K562 (cell line): ENCODE data around the gene NECAP2. TPM values are rescaled to one million over a fixed set of nuclear protein-coding genes. Genes with fewer than 3 reads are reported as not detected.
A peak's percentile ranks its signal among the peaks of the same experiment; 100 is the strongest.

Experiments
- ATAC-seq: fragments of 200-7000 bp; cut with Tn5 transposase; 3 replicates; pipeline ENCODE4 v1.9.1; 2020; ENCODE audit warnings: moderate library complexity
- BruUV-seq: library from RNA; stranded (reverse); fragments of 400-500 nt; replicated peaks from 2 replicates; lab custom pipeline; 2021; lab: Mats Ljungman, UMichigan
- CTCF ChIA-PET: fragments of 300-600 bp; formaldehyde crosslinking; extraction: SDS; loops from one replicate; lab custom pipeline; 2021; ENCODE audit warnings: low intra/inter-chr PET ratio; lab: Yijun Ruan, JAX
- POLR2A ChIA-PET: fragments of 300-600, 350-650 bp; sonication (Branson Sonifier 250); formaldehyde crosslinking; extraction: SDS; loops from one replicate; lab custom pipeline; 2021; ENCODE audit warnings: antibody characterized with exemption, inconsistent platforms; lab: Yijun Ruan, JAX
- DNase-seq, 4 experiments: peaks; one replicate each; pipeline versions ENCODE4 v3.0.0 to v3.0.0-alpha.2; 2011 to 2018; ENCODE audit warnings: low spot score in 3 of 4, mixed read lengths in 3 of 4; ENCODE audit errors: extremely low read depth in 1 of 4
- FAIRE-seq: peaks from 2 replicates; lab custom pipeline; 2011; peaks lifted over from hg19 to GRCh38; lab: Jason Lieb, UNC
- H2AFZ ChIP-seq: 2 replicates; pipeline ENCODE4 v1.6.0; 2011; ENCODE audit warnings: low read depth, low read length, control low read depth, inconsistent platforms
- H3K27ac ChIP-seq: fragments of 200-600 bp; 3 replicates; pipeline ENCODE4 v1.8.0; 2011; ENCODE audit warnings: low read depth, mild to moderate bottlenecking, control low read depth, inconsistent platforms, low read length, moderate library complexity, mixed read lengths; ENCODE audit errors: extremely low read depth
- H3K27me3 ChIP-seq, 2 experiments: fragments of 300-600 bp in 1 of 2; 2 replicates in 1 of 2; 3 replicates in 1 of 2; pipeline versions ENCODE4 v1.6.0 to v1.8.0; 2011; ENCODE audit warnings: inconsistent platforms in 2 of 2, low read length in 2 of 2, mild to moderate bottlenecking in 1 of 2, mixed read lengths in 1 of 2, moderate library complexity in 1 of 2; ENCODE audit not compliant: control insufficient read depth in 2 of 2, insufficient read depth in 2 of 2
- H3K36me3 ChIP-seq: fragments of 300-600 bp; 3 replicates; pipeline ENCODE4 v1.8.0; 2011; ENCODE audit warnings: mild to moderate bottlenecking, low read length, inconsistent platforms; ENCODE audit not compliant: control insufficient read depth, insufficient read depth
- H3K4me1 ChIP-seq, 2 experiments: fragments of 200-600 bp in 1 of 2; replicated peaks in 1 of 2; 2 replicates in 1 of 2; 3 replicates in 1 of 2; pipeline versions ENCODE4 v1.5.1 to v1.8.0; 2011; ENCODE audit warnings: inconsistent platforms in 2 of 2, low read length in 2 of 2, mild to moderate bottlenecking in 1 of 2, mixed read lengths in 1 of 2, moderate library complexity in 1 of 2; ENCODE audit not compliant: control insufficient read depth in 2 of 2, insufficient read depth in 2 of 2
- H3K4me2 ChIP-seq: 2 replicates; pipeline ENCODE4 v1.6.1; 2011; ENCODE audit warnings: low read length, control low read depth, inconsistent platforms, mixed read lengths; ENCODE audit not compliant: insufficient read depth
- H3K4me3 ChIP-seq: fragments of 200-600 bp; sonication (generic), shearing (Covaris generic); 2 replicates; pipeline ENCODE4 v1.5.1; 2016; ENCODE audit warnings: control low read depth, inconsistent platforms
- H3K79me2 ChIP-seq: fragments of 200-600 bp; 3 replicates; pipeline ENCODE4 v1.8.0; 2011; ENCODE audit warnings: low read length, inconsistent platforms; ENCODE audit not compliant: control insufficient read depth, insufficient read depth
- H3K9ac ChIP-seq, 2 experiments: 2 replicates each; pipeline versions ENCODE4 v1.6.0 to v1.6.1; 2011; ENCODE audit warnings: low read depth in 2 of 2, low read length in 2 of 2, control low read depth in 1 of 2, inconsistent platforms in 1 of 2, mild to moderate bottlenecking in 1 of 2, mixed read lengths in 1 of 2; ENCODE audit not compliant: insufficient read depth in 1 of 2
- H3K9me1 ChIP-seq: one replicate; pipeline ENCODE4 v1.6.0; 2011; ENCODE audit warnings: inconsistent platforms, mild to moderate bottlenecking, low read length, moderate library complexity; ENCODE audit not compliant: control insufficient read depth, insufficient read depth
- H3K9me3 ChIP-seq: replicated peaks from 2 replicates; pipeline ENCODE4 v1.5.1; 2011; ENCODE audit warnings: low read depth, low read length, inconsistent platforms; ENCODE audit not compliant: control insufficient read depth, insufficient read depth
- H4K20me1 ChIP-seq: replicated peaks from 2 replicates; pipeline ENCODE4 v1.6.1; 2011; ENCODE audit warnings: low read length, inconsistent platforms, mixed read lengths; ENCODE audit not compliant: control insufficient read depth, insufficient read depth
- FOSL1 ChIP-seq: fragments of 200-800 bp; sonication (Bioruptor generic); conservative IDR thresholded peaks from 2 replicates; pipeline ENCODE4 v1.6.1; 2016; ENCODE audit warnings: missing genetic modification characterization, missing compliant biosample characterization
- POLR2A ChIP-seq: fragments of 450-650 bp; conservative IDR thresholded peaks from 2 replicates; pipeline ENCODE4 v1.6.1; 2016
- POLR2AphosphoS2 ChIP-seq: IDR thresholded peaks from 2 replicates; pipeline ENCODE4 v1.6.1; 2012; ENCODE audit warnings: low read length, improper control_type of control experiment
- POLR2G ChIP-seq: fragments of 200-400 bp; formaldehyde crosslinking; IDR thresholded peaks from 2 replicates; pipeline ENCODE4 v1.6.1; 2017; ENCODE audit warnings: low read depth, mild to moderate bottlenecking, antibody characterized with exemption, low read length, moderate library complexity
- YBX1 ChIP-seq: fragments of 450-650 bp; IDR thresholded peaks from 2 replicates; pipeline ENCODE4 v1.7.1; 2016; ENCODE audit warnings: mild to moderate bottlenecking
- WGBS: fragments of 100-300 bp; shearing (Covaris generic); methylation state at CpG from one replicate; pipeline ENCODE4 v1.1.6; 2016; ENCODE audit warnings: low coverage, mixed read lengths; ENCODE audit not compliant: insufficient coverage; ENCODE audit errors: missing lambda C conversion rate; 5-methylcytosine and 5-hydroxymethylcytosine counted together
- in situ Hi-C: fragments of 300-500 bp; cut with MboI; formaldehyde crosslinking; loops from 4 replicates; pipeline ENCODE4 v1.15.0; 2018; ENCODE audit warnings: inconsistent platforms, mixed read lengths
- intact Hi-C: fragments of 100-400 bp; cut with micrococcal nuclease; formaldehyde crosslinking; loops from 2 replicates; pipeline ENCODE4 v1.14.2; 2022
- polyA plus RNA-seq, 8 experiments: library from polyadenylated mRNA; depleted of rRNA in 4 of 8; stranded (reverse) in 5 of 8; unstranded in 3 of 8; fragments of >200 nt; fragmentation: Nextera tagmentation in 2 of 8; fragmentation: Illumina TruSeq in 1 of 8; extraction: Ambion mirVana in 2 of 8; extraction: Trizol in 1 of 8; gene quantifications; 2 replicates each; pipeline versions ENCODE4 v1.2.1 to v1.2.3, GENCODE V29; 2011 to 2014; ENCODE audit warnings: inconsistent platforms in 1 of 8, missing spikeins in 1 of 8
- total RNA-seq, 7 experiments: library from RNA; depleted of rRNA in 6 of 7; stranded (reverse); fragments of >200 nt in 6 of 7; fragmentation: Illumina TruSeq in 2 of 7; extraction: Trizol in 2 of 7; gene quantifications; 2 replicates each; pipeline versions ENCODE4 v1.2.1 to v1.2.3, GENCODE V29; 2011 to 2021; ENCODE audit warnings: low replicate concordance in 1 of 7
- TF ChIP-seq, protein P1 (sequence below): fragments of 250-450 bp; sonication (Bioruptor Pico); IDR thresholded peaks from 2 replicates; pipeline ENCODE4 v1.4.0; 2020

The NECAP2 gene
- total and polyA plus RNA-seq, 9 of the 15 experiments (the other 6 are each of a cell fraction or from before 2014, with no cell fraction given): 22.7 to 107 (median 79.2) TPM

- intact Hi-C loops: no loop called here
- in situ Hi-C loops: no loop called here
- no peak for DNase-seq
- Histone ChIP-seq H3K79me2 (peaks cover 22% of the 10 kb centered on the region), H3K9ac (peak overlapping the region in 1 of 2 experiments; percentile 7; a peak in 1 of 4 replicates), H3K27me3 (no peaks in the 10 kb centered on the region), H3K9me3 (no peaks in the 10 kb centered on the region)
- CTCF ChIA-PET: no interaction called here
- BruUV-seq: no TSS peak
- POLR2A ChIA-PET: interaction anchor here (0.6 kb wide), 3 partner anchors 15 to 217 kb away, joined by 3 to 4 read pairs (median 3); no protein-coding TSS in a partner anchor
- TF ChIP-seq FOSL1 (no peak), POLR2G (0 out of 2 replicates have a peak, but pooled peaks have one; percentile 47), POLR2A (0 out of 2 replicates have a peak, but pooled peaks have one; percentile 24), POLR2AphosphoS2 (0 out of 2 replicates have a peak, but pooled peaks have one; percentile 39)
- TF ChIP-seq, all 486 proteins: peak for 3
- Histone ChIP-seq H3K4me3 (no peak overlapping the region), H3K27ac (no peak overlapping the region; the same call in 2 of the 3 replicates), H3K9me1 (peaks cover 6% of the 10 kb centered on the region), H4K20me1 (peaks cover 14% of the 10 kb centered on the region; the same call in 1 of the 2 replicates), H3K36me3 (peaks cover 70% of the 10 kb centered on the region), H2AFZ (no peak overlapping the region), H3K4me2 (no peak overlapping the region), H3K4me1 (peaks cover 2 to 7% of the 10 kb centered on the region in 2 experiments; a peak in 3 of 5 replicates)
- FAIRE-seq (peak; percentile 19), ATAC-seq (no peak)
- 88% methylated on average over 7 of the region's 7 CpGs for WGBS
These were observed 43.9 kb upstream of the NECAP2 start for GRCh38 chr1:16396591-16396990.

GRCh38 chr1:16397120-16397519, 43.4 kb upstream of the NECAP2 start:
- H3K36me3 ChIP-seq: peaks cover 70% of the 10 kb centered on the region
- no peak for FAIRE-seq
- no peak overlapping the region for H2AFZ ChIP-seq
- no peak for ATAC-seq
- H3K9me3 ChIP-seq: no peaks in the 10 kb centered on the region
- WGBS: 68% methylated on average over 5 of the region's 5 CpGs
- no peaks in the 10 kb centered on the region for H3K27me3 ChIP-seq
- H4K20me1 ChIP-seq: peaks cover 10% of the 10 kb centered on the region; the same call in 1 of the 2 replicates
- H3K9ac ChIP-seq: no peak overlapping the region
- no peak overlapping the region for H3K4me3 ChIP-seq
- no peak for TF ChIP-seq YBX1
- TF ChIP-seq, protein P1, sequence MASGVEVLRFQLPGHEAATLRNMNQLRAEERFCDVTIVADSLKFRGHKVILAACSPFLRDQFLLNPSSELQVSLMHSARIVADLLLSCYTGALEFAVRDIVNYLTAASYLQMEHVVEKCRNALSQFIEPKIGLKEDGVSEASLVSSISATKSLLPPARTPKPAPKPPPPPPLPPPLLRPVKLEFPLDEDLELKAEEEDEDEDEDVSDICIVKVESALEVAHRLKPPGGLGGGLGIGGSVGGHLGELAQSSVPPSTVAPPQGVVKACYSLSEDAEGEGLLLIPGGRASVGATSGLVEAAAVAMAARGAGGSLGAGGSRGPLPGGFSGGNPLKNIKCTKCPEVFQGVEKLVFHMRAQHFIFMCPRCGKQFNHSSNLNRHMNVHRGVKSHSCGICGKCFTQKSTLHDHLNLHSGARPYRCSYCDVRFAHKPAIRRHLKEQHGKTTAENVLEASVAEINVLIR (CRISPR knock-in tag): no peak
- H3K4me1 ChIP-seq: peaks cover 0 to 7% of the 10 kb centered on the region in 2 experiments; a peak in 1 of 5 replicates
- intact Hi-C loops: no loop called here
- POLR2A ChIA-PET: no interaction called here
- no peak overlapping the region for H3K27ac ChIP-seq
- peaks cover 6% of the 10 kb centered on the region for H3K9me1 ChIP-seq
- no TSS peak for BruUV-seq
- H3K4me2 ChIP-seq: no peak overlapping the region
- CTCF ChIA-PET: no interaction called here
- peaks cover 16% of the 10 kb centered on the region for H3K79me2 ChIP-seq
- no peak for DNase-seq
- in situ Hi-C loops: no loop called here
